Upper lobe of left lung (tissue), 6 donors: Measurements from ENCODE around the gene NFATC2. TPM values are rescaled to one million over a fixed set of nuclear protein-coding genes. Genes with fewer than 3 reads are reported as not detected.

Experiments used
- ATAC-seq, 2 donors: fragments of 200-7000 bp; cut with Tn5 transposase; one replicate each; pipeline ENCODE4 v1.9.1; 2022; ENCODE audit warnings: mild to moderate bottlenecking in 2 of 2, moderate library complexity in 2 of 2; ENCODE audit not compliant: low FRiP score in 2 of 2
- DNase-seq, 2 donors: peaks; one replicate each; pipeline ENCODE4 v3.0.0-alpha.2; 2019 to 2020
- H3K27ac ChIP-seq, 4 donors: fragments of 200-600 bp; sonication (generic); one replicate each; pipeline ENCODE4 v1.5.1; 2016 to 2019
- H3K27me3 ChIP-seq, 4 donors: fragments of 200-600 bp; sonication (generic); one replicate each; pipeline ENCODE4 v1.5.1; 2017 to 2019
- H3K36me3 ChIP-seq, 4 donors: fragments of 200-600 bp; sonication (generic); one replicate each; pipeline ENCODE4 v1.5.1; 2016 to 2019
- H3K4me1 ChIP-seq, 4 donors: fragments of 200-600 bp; sonication (generic); one replicate each; pipeline ENCODE4 v1.5.1; 2018 to 2019
- H3K4me3 ChIP-seq, 4 donors: fragments of 200-600 bp; sonication (generic); one replicate each; pipeline ENCODE4 v1.5.1; 2017 to 2019; ENCODE audit warnings: mild to moderate bottlenecking in 2 of 4, moderate library complexity in 1 of 4
- H3K9me3 ChIP-seq, 4 donors: fragments of 200-600 bp; sonication (generic); one replicate each; pipeline ENCODE4 v1.5.1; 2018 to 2019
- EP300 ChIP-seq, 4 donors: sonication (generic); formaldehyde crosslinking; IDR thresholded peaks; one replicate each; pipeline ENCODE4 v1.5.1; 2017; ENCODE audit warnings: antibody characterized with exemption in 4 of 4, control low read depth in 2 of 4
- POLR2A ChIP-seq, 4 donors: fragments of 450-650 bp; IDR thresholded peaks; one replicate each; pipeline ENCODE4 v1.5.1; 2016 to 2017; ENCODE audit warnings: antibody characterized with exemption in 4 of 4, mild to moderate bottlenecking in 2 of 4
- POLR2AphosphoS5 ChIP-seq, 2 donors: sonication (generic); formaldehyde crosslinking; IDR thresholded peaks; one replicate each; pipeline ENCODE4 v1.5.1; 2017; ENCODE audit warnings: antibody characterized with exemption in 2 of 2
- WGBS, 2 donors: methylation state at CpG; one replicate each; pipeline ENCODE4 v1.1.5; 2017 to 2018; 5-methylcytosine and 5-hydroxymethylcytosine counted together
- total RNA-seq, 6 donors: library from RNA; depleted of rRNA in 4 of 6; stranded (reverse); fragments of >200 nt in 4 of 6; gene quantifications; one replicate each; pipeline versions ENCODE4 v1.1.0 to v1.2.1, GENCODE V29; 2016 to 2021
- TF ChIP-seq, protein P1 (sequence below), 6 experiments: fragments of 450-650 bp in 4 of 6; fragments of 200-600 bp in 2 of 6; sonication (generic) in 2 of 6; IDR thresholded peaks; one replicate each; pipeline ENCODE4 v1.5.1; 2016 to 2019; ENCODE audit warnings: antibody characterized with exemption in 6 of 6
- donor health status: DM: no; HTN: no; CAD: no; lungs with moderate emphysema.
- donor health status: DM: no; HTN: yes; CAD: no; lungs with severe emphysema.

The NFATC2 gene
- total RNA-seq, 6 donors from 2014 or later: 5.1 to 28.1 (median 7.6) TPM

DNA sequence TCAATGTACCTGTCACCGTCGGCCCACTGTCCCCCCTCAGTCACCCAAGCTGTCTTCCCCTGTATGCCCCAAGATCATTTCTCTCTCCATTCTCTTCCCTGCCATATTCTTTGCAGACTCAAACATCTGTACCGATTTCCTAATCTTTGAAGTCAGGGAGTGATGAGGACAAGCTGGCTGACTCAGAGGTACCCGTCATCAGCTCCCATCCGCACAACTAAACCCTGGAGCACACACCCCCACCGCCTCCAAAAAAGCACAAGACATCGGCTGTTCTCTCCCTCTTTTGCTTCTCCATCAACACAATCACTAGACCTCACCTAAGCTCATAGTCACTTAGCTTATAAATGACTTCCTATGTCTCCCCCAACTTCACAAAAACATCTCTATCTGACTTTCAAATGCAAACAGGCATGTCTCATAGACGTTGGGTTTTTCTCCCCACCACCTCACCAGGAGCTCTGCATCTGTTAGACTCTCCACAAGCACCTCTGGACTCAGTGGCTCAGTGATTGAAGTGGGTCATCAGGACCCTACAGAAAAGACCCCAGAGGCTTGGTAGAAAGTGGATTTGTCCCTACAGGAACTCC, 11.5 kb upstream of the NFATC2 start:
- no peaks in the 10 kb centered on the region for H3K9me3 ChIP-seq
- H3K27ac ChIP-seq: no peak overlapping the region
- DNase-seq (no peak), ATAC-seq (peak in 1 of 2 donors; percentile 58)
- H3K4me3 ChIP-seq: no peak overlapping the region
- H3K27me3 ChIP-seq: no peaks in the 10 kb centered on the region
- no peaks in the 10 kb centered on the region for H3K36me3 ChIP-seq
- TF ChIP-seq POLR2A (IDR thresholded peaks at IDR 0.05): no peak
- no peak for TF ChIP-seq POLR2AphosphoS5 (IDR thresholded peaks at IDR 0.05)
- TF ChIP-seq EP300 (IDR thresholded peaks at IDR 0.05): no peak
- TF ChIP-seq, protein P1, sequence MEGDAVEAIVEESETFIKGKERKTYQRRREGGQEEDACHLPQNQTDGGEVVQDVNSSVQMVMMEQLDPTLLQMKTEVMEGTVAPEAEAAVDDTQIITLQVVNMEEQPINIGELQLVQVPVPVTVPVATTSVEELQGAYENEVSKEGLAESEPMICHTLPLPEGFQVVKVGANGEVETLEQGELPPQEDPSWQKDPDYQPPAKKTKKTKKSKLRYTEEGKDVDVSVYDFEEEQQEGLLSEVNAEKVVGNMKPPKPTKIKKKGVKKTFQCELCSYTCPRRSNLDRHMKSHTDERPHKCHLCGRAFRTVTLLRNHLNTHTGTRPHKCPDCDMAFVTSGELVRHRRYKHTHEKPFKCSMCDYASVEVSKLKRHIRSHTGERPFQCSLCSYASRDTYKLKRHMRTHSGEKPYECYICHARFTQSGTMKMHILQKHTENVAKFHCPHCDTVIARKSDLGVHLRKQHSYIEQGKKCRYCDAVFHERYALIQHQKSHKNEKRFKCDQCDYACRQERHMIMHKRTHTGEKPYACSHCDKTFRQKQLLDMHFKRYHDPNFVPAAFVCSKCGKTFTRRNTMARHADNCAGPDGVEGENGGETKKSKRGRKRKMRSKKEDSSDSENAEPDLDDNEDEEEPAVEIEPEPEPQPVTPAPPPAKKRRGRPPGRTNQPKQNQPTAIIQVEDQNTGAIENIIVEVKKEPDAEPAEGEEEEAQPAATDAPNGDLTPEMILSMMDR (IDR thresholded peaks at IDR 0.05): no peak
- H3K4me1 ChIP-seq: no peaks in the 10 kb centered on the region
- WGBS, 2 donors: 65 to 66% methylated on average over 8 of the region's 8 CpGs

DNA sequence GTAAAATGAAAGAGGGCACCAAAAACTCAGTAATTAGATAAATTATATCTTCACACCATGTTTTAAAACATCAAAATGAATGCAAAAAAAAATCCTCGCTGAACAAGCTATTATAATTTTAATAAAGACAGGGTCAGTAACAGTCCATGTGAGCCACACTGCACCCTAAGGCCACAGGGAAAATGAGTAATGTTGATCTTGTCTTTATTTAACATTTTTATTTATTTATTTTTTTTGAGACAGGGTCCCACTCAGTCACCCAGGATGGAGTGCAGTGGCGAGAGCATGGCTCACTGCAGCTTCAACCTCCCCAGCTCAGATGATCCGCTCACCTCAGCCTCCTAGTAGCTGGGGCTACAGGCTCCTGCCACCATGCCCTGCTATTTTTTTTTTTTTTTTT, 8.7 kb upstream of the NFATC2 start:
- H3K27ac ChIP-seq: no peak overlapping the region
- no peak for ATAC-seq
- no peaks in the 10 kb centered on the region for H3K9me3 ChIP-seq
- WGBS, 2 donors: 90 to 92% methylated on average over 3 of the region's 3 CpGs
- H3K36me3 ChIP-seq: no peaks in the 10 kb centered on the region
- no peak overlapping the region for H3K4me3 ChIP-seq
- no peaks in the 10 kb centered on the region for H3K27me3 ChIP-seq
- TF ChIP-seq EP300 (IDR thresholded peaks at IDR 0.05): no peak
- no peak for TF ChIP-seq POLR2A (IDR thresholded peaks at IDR 0.05)
- TF ChIP-seq POLR2AphosphoS5 (IDR thresholded peaks at IDR 0.05): no peak
- TF ChIP-seq, protein P1 (IDR thresholded peaks at IDR 0.05): no peak
- no peaks in the 10 kb centered on the region for H3K4me1 ChIP-seq
- no peak for DNase-seq

DNA sequence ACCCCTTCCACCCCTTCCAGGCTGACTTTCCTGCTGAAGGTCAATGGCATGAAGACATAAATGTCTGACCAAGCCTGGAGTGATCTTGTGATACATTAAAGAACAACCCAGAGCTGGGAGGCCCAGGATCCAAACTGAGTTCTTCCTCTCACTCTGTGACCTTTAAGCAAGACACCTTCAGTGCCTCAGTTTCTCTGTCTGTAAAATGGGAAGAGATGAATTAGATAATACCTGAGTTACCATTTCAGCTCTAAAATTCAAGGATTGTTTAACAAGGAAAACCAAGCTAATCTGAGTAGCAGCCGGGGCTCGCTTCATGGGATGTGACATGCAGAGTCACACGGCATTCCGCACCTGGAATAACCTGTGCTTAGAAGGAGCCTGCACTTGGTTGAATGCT, 7.0 kb upstream of the NFATC2 start:
- Histone ChIP-seq H3K9me3 (no peaks in the 10 kb centered on the region), H3K4me1 (no peaks in the 10 kb centered on the region), H3K27ac (no peak overlapping the region), H3K27me3 (peaks cover 0 to 2% (median 0%) of the 10 kb centered on the region in 4 donors), H3K4me3 (no peak overlapping the region), H3K36me3 (no peaks in the 10 kb centered on the region)
- TF ChIP-seq POLR2A (IDR thresholded peaks at IDR 0.05) (no peak), EP300 (IDR thresholded peaks at IDR 0.05) (no peak), POLR2AphosphoS5 (IDR thresholded peaks at IDR 0.05) (no peak)
- TF ChIP-seq, protein P1 (IDR thresholded peaks at IDR 0.05): no peak
- DNase-seq (no peak), ATAC-seq (no peak)
- 97 to 100% methylated on average over 4 of the region's 4 CpGs for WGBS, 2 donors

DNA sequence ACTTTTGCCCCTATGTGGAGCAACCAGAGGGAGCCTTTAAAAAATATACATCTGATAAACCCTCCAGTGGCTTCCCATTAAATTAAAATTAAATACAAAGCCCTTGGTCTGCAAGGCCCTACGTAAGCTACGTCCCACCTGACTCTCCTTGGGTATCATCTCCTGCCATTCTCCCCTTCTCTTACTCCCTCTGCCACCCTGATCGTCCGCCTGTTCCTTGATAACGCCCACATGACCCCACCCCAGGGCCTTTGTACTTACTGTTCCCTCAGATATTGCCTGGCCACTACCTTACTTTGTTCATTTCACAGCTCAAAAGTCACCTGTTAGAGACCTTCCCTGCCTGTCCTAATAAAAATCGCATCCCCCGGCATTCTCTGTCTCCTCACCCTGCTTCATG, 5.4 kb upstream of the NFATC2 start:
- H3K4me3 ChIP-seq: no peak overlapping the region
- peaks cover 0 to 2% (median 0%) of the 10 kb centered on the region in 4 donors for H3K27me3 ChIP-seq
- no peak for ATAC-seq
- DNase-seq: no peak
- TF ChIP-seq POLR2A (IDR thresholded peaks at IDR 0.05): no peak
- 95 to 97% methylated on average over 7 of the region's 7 CpGs for WGBS, 2 donors
- H3K9me3 ChIP-seq: no peaks in the 10 kb centered on the region
- H3K27ac ChIP-seq: no peak overlapping the region
- peaks cover 3 to 5% (median 4%) of the 10 kb centered on the region in 4 donors for H3K4me1 ChIP-seq
- H3K36me3 ChIP-seq: no peaks in the 10 kb centered on the region

DNA sequence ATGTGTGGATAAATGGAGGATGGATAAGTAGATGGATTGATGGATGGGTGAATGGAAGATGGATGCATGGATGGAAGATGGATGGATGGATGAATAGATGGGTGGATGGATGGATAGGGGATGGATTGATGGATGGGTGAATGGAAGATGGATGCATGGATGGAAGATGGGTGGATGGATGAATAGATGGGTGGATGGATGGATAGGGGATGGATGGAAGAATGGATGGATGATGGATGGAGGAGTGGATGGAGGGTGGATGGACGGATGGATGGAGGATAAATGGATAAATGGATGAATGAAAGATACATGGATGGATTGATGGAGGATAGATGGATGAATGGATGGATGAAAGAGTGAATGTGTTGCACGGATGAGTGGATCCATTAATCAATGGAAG, 3.0 kb upstream of the NFATC2 start:
- DNase-seq (no peak), ATAC-seq (no peak)
- 90 to 94% methylated on average over 2 of the region's 2 CpGs for WGBS, 2 donors
- Histone ChIP-seq H3K36me3 (no peaks in the 10 kb centered on the region), H3K27me3 (peaks cover 0 to 2% (median 0%) of the 10 kb centered on the region in 4 donors), H3K4me1 (peaks cover 19 to 28% (median 25%) of the 10 kb centered on the region in 4 donors), H3K4me3 (no peak overlapping the region), H3K9me3 (no peaks in the 10 kb centered on the region), H3K27ac (no peak overlapping the region)
- TF ChIP-seq POLR2A (IDR thresholded peaks at IDR 0.05) (no peak), EP300 (IDR thresholded peaks at IDR 0.05) (no peak), POLR2AphosphoS5 (IDR thresholded peaks at IDR 0.05) (no peak)
- TF ChIP-seq, protein P1 (IDR thresholded peaks at IDR 0.05): no peak
